Measurements from ENCODE around the gene LINC00237.

The LINC00237 gene

DNA sequence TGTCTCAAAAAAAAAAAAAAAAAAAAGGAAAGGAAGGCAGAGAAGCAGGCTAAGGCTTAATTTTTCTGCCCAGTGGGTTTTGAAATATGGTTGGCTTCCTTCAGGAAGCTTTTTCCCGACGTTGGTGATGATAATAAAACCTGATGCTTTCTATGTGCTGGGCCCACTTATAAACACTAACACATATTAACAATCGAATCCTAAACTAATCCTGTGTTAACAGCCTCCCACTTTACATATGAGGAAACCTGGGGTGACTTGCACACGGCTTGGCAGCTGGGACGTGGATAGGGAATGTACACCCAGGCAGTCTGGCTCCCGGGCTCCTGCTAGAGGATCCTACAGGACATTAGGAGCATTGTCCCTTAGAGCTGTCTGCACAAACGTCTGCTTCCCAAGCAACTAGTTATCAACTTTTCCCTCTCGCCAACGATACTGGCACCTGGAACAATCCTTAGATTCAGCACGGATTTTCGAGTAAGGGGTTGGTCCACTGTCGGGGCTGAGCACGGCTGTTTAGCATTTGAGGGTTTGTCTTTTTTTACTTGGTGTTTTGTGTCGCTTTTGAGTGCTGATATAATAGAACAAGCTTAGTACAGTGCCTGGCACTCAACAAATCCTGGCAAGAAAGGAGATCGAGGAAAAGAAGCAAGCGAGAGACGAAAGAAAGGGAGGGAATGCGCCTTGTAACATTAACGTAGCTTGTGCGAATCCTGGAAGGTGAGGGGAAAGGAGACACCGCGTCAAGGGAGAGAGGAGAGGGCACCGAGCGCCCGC, 19.1 kb upstream of the LINC00237 start:
- no peak for DNase-seq

DNA sequence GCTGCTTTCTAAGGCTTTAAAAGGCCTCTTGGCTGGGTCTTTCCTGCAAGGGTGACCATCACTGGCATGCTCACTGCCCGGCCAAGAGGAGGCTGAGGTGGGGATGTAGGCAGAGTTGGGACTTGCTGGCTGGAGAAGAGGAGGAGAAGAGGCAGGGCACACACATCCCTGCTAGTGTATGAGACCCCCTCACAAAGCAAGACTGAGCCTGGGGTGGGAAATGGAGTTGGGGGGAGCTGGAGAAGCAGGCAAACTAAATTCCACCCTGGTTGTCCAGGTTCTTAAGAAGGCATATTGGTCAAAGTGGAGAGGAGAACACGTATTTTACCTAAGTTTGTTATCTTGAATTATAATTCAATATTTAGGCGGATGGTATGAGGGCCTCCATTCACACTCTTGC, 18.0 kb upstream of the LINC00237 start:
- DNase-seq: no peak

DNA sequence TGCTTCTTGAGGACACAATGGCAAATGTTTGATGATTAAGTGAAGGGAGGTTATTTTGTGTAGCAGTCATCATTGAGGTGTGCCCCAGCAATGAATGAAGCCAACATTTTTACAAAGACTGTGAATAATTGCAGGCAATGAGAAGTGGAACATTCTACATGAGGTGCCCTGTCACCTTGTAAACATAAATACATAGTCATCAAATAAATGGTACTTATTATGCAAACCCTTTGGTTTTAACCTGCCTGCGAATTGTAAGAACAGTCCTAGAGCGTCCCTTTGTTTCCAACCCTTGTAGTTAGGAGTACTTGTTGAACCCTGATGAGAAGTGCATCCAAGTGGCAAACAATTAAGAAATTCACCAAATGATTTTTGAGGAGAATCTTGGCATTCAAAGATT, 12.6 kb upstream of the LINC00237 start:
- no peak for DNase-seq

DNA sequence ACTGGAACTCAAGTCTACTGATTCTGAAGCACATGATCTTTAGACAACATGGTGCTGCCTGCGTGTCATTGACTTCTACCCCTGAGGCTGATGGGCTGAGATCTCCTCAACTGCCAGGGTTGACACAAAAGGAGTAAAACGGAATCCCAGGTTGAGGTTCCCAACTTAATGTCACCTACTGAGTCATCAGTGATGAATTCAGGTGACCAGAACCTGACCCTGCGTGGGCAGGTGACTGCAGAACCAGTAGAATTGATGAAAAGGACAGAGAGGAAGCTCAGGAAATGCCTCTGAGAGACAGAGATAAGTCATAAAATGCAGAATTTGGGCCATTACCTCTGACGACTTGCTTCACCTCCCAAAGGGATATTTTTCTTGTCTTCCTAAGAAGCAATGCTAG, 12.0 kb upstream of the LINC00237 start:
- no peak for DNase-seq

DNA sequence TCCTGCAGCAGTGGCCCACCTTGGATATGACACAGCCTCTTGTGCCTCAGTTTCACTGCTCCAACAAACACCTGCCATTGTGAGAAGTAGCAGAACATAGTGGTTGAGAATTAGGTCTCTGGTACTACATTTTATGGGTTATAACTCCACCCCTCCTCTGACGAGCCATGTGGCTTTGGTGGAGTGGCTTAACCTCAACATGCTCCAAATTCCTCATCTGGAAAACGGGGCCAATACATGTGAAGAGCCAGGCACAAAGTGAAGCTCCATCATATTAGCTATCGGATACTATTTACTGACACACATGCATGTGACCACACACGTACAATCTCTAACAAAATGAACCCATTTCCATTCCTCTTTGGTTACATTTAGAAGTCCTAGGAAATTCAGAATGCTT, 11.4 kb upstream of the LINC00237 start:
- DNase-seq: no peak

DNA sequence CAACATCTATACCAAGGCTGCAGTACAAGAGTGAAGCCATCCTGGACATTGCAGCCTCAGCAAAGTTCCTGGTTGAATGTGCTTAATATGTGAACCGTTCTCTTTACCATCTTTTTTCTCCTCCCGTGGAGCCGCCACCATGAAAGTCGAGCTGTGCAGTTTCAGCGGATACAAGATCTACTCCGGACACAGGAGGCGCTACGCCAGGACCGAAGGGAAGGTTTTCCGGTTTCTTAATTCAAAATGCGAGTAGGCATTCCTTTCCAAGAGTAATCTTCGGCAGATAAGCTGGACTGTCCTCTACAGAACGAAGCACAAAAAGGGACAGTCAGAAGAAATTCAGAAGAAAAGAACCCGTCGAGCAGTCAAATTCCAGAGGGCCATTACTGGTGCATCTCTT, 8.4 kb upstream of the LINC00237 start:
- no peak for DNase-seq

DNA sequence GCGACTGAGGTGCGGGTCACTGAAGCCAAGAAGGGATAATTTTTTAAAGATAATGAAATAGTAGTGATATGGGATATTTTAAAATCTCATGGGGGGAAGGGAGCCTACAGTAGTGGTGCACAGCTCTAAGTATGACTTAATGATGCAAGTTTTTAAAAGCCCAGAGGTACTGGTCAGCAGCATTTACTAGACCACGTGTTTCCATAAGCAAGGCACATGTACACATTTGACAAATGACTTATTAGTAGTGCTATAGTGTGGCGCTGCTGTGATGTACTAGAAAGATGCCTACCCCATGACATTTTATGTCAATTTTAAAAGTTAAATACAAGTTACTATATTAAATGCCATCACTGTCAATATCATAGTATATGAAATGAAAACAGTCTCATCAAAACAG, 7.5 kb upstream of the LINC00237 start:
- DNase-seq: no peak

DNA sequence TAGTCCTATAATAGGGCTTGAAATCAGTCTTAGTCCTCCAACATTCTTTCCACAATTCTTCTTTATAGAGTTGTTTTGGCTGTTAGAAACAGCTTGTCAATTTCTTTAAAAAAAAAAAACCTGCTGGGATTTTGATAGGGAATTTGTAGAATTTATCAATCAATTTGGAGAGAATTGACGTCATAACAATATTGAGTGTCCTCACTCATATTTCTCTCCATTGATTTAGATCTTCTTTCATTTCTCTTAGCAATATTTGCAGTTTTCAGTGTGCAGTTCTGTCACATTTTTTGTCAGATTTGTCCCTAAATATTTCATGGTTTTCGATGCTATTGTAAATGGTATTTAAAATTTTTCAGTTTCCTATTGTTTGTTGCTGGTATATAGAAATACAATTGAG, 5.3 kb upstream of the LINC00237 start:
- no peak for DNase-seq

DNA sequence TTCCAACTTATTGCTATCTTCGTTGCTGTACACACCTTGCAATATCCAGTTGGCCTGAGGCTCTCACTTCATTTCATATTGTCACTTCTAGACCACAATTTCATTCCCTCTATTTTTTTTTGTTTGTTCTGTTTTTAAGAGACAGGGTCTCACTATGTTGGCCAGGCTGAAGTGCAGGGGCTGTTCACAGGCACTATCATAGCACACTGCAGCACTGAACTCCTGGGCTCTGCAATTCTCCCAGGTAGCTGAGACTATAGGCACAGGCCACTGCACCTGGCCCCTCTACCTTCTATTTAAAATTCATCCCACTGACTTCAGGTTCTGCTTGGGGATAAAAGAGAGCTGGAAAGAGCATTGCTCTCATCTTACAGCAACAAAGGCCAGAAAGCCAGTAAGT, 4.7 kb upstream of the LINC00237 start:
- no peak for DNase-seq

DNA sequence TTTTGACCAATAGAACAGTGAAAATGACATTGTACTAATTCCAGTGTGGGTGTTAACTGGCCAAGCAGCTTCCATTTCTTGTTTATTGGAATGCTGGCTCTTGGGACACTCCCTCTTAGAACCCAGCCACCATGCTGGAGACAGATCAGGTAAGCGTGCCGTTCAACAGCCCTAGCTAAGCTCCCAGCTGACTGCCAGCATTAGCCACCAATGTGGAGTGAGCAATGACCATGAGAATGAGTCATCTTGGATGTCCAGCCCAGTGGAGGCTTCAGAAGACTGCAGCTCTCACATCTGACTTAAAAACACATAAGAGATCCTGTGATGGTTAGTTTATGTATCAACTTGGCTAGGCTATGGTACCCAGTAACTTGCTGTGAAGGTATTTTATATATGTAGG, 3.0 kb upstream of the LINC00237 start:
- DNase-seq: no peak

DNA sequence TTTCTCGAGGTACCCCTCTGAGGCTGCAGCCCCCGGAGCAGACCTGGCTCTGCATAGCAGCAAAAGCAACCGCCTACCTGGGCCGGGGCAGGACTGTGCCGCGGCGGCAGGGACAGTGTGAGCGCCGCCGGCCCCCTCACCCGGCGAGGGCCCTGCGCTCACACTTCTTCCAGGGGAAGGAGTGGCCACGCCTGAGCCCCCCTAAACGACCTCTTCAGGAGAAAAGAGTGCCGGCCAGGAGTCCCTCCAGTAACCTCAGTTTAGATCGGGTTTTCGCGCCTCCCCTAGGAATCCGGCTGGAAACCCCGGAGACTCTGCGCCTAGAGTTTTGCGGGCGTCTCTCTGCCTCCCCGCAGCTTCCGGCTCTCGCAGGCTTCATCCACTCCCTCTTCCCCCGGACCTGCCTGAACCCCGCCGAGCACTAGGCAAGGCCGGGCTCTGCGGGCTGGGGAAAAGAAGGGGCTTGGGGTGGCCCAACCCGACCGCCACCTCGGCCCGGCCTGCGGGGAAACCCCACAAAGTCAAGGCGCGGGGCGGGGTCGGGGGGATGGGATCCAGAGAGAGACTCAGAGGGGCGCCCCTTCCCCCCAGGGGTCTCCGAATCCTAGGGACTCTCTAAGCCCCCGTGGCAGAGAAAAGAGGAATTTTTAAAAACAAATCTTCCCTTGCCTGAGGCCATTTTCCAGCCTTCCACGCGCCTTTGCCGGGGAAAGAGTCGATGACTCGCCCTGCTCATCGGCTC, 558 bp downstream of the LINC00237 start:
- no peak for DNase-seq

DNA sequence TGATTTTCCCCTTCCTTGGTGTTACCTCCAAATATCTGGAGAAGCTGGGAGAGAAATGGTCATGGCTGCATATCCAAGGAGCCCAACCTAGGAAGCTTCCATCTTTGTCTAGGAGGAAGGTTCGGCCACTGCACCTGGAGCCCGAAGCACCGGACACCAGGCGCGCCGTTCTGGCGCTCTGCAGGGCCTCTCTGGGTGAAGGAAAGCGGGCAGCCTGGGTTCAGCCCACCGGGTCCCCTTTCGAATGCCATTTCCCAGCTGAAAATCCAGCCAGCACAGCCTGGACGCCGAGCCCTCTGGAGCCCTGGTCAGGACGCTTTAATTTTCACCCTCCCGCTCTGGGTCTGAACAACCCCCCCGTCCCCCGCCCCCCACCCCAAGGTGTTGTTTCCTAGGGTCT, 1.2 kb downstream of the LINC00237 start:
- no peak for DNase-seq

DNA sequence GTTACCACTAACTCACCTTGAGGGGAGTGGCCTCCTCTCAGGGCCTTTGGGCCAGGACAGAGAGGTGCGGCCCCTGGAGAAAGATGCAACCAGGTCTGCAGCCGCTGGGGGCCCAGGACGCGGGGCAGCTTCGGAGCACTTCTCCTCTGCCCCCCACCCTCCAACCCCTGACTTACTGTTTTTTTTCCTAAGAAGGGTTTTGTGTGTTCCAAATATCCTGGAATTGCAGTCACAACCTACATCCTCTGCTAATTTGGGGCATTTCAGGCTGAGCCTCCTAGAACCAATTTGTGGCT, 1.7 kb downstream of the LINC00237 start:
- DNase-seq: no peak

DNA sequence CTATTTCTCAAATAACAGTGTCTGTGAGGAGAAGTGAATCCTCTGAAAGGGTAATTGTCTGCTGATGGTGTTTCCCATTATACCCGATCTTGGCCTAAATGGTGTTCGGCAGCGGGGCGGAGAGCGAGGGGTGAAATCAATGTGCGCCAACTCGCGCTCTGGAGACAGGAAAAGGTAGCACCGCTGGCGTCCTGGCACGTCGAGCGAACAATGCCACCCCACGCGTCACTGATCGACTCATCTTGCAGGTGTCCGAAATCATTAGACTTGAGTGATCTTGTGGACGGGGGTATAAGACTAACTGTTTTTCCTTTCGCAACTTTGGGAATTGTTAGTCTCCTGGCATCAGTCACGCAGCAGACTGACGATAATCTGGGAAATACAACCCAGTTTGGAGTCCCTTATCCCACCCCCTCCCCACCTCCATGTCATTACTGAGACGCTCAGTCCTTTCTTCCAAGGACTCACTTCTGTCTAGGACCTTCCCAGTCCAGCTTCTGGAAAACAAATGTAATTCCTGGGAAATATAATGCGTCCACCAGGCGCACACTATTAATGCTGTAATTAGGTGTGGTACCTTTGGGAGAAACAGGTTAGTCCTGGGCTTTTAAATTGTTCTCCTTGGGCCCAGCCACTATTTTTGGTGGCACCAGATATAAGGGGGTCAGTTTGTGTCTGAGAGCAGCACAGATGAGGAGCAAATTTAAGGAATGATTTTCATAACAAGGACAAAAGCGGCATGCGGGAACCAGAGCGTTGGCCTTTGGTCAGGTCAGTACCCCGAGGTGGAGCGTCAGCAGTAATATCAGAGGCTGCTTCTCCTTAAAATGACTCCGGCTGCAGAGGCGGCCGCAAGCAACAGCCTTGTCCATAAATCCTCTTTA, 2.3 kb downstream of the LINC00237 start:
- no peak for DNase-seq

DNA sequence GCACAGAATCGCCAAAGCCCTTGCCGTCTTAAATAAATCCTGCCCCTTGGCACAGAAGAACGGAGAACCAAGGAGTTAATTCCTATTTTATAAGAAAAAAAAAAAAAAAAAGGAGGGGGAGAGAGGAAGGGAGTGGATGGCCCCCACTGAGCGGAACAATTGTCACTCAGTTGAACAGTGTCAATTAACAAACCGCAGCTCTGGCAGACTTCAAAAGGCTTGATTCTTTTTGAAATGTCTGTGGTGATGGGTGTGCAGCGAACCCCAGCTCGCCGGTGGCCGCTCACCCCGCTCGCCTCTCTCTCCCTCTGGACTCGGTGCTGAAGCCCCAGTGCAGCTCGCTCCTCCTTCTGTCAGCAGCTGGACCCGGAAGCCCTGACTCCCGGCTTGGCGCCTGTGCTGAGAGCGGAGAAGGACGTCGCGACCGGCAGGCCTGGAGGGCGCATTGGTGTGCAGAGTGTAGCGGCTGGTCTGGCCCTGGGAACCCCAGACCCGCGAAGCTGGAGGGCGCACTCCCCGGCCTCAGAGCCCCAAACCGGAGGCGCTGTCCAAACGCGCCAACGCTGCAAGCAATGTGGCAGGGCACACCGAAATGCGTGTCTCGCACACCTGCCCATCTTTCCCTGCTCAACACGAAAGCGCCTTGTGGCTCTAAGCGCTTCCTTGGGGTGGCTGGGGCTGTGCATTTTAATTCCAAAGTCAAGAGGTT, 3.4 kb downstream of the LINC00237 start:
- no peak for DNase-seq

DNA sequence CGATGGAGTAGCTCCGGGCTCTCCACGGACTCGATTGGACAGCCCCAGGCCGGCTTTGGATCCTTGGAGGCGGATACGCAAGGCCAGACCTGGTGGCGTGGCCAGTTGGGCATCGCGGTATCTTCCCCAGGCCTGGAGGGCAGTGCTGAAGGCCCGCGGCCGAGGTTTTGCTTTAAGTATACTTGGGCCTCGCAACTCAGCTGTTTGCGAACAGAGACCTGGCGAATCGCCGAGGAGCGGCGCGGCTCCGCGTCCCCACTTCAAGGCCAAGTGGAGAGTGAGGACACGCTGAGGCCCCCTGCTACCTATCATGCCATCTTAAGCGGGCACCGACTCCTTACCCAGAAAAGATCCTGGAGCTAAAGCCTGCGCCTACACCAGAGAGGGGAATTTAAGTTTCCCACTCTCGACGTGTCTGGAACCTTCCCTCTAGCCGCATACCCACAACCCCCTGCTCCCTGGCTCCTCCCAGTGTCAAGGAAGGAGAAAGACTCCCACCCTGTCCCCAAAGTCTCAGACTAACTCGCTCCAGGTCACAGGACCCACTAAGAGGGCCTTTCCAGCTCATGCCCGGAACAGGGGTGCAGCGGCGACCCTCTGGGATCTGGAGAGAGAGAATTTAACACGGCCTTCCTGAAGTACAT, 4.1 kb downstream of the LINC00237 start:
- DNase-seq: no peak

DNA sequence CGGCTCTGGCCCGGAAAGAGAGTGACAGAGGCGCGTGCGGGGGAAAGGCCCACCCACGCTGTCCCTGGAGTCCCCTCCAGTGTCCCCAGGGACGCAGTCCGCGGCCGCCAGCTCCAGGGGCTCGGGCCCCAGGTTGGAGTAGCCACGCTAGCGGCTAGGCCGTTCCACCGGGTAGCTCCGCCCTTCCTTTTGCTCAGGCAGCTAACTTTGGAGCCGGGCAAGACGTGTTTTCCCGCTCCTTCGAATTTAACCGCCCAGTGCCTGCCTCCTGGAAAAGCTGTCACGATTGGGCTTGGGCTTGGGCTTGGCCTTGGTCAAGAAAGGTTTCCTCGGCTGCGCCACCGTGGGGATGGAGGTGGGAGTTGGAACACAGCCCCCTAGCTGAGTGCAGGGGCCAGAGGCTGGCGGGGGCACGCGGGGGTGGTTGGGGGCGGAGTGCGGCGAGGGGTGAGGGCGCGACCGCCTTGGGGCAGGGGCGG, 4.7 kb downstream of the LINC00237 start:
- DNase-seq: no peak

DNA sequence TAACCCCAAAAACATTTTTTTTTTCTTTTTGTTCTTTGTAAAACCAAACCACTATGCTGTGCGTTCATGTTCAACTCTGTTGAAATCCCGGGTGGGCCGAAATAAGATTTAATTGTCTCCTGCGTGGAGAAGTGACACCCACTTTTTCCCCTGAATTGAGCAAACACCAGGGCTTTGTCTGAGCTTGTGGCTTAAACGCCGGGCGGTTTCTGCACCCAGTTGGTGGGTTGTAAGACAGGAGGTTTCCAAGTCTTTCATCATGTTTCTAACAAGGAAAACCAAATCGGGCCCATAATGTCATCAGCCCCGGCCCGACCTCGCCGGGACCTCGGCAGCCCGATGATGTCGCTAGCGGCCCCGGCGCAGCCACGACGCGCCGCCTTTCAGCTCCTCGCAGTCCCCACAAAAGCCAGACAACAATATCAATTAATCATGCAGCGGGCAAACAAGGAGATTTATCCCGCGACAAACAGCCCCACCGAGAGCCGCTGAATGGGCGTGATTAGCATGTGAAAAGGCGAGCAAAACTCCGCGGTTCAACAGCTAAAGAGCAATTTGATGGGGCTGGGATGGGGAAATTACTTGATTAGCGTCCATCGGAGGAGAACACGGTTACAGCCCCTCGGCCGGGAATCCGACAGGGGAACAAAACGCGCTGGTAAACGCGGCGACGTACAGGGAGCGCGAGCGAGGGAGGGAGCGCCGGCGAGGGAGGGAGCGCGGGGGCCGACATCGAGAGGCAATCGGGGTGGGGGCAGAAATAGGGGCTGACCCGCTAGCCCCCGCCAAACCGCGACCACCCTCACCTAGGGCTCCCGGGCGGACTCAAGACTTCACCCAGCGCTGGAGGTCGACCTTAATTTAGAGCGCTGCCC, 5.3 kb downstream of the LINC00237 start:
- DNase-seq: no peak

DNA sequence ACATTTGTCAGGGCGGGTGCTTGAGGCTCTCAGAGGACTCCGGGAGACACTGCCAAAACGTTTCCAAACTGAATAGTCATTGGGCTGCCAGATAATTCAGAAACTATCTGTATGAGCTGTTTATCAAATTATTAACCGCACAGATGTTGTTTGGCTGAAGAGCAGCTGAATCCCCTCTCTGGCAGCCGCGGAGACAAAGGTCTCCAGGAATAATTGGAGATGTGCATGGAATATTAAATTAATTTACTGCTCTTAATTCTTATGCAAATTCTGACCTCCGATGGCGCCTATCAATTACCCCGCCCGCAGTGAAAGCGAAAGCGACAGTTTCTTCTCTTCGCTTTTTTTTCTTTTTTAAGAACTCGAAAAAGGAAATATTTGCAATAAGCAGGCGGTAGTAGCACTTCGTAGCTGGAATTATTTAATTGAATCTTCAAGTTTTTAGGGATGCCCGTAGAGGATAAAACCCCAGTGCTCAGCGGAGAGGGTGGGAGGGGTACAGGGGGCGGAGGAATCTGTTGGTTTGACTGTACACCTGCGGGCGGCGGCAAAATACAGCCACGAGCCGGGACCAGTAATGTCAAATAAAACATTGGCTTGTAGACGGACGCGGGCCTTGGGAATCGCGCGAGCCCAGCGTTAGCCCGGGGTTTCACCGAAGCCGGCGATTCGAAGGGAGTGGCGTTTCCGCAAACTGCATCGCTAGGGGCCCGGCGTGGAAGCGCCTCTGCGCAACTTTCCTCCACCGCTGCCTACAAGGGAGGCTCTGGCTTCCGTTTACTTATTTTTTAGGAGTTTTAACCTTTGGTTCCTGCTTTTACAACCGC, 6.2 kb downstream of the LINC00237 start:
- DNase-seq: no peak

DNA sequence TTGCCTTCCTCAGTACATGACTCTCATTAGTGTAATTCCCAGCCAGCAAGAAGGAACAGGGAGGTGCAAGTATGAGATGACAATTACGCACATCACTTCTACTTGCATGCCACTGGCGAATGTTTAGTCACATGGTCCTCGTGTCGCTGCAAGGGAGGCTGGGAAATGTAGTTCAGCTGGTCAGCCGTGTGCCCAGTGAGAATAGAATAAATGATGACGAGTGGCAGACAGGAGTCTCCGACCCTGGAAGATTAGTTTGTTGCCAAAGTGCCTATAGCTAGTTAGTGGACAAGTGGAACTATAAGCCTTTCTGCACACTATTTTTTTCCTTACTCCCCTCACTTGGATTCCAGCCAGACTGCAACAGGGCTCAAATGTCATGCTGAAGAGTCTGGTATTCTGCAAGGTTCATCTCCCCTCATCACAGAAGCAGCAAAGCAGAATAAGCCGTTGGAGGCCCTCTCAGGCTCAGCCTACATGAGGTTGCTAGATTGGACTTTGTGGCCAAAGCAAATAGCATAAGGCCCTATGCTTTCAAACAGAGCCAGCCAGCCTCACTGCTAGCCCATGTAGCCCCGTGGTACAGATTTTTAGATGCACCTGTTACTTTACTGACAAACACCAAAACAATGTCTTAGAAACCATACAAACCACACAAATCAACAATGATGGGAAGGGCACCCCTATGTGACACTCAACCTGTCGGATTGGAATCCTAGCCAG, 9.7 kb downstream of the LINC00237 start:
- DNase-seq: no peak
